K562 (cell line): ENCODE data around the gene PPFIBP2. TPM values are rescaled to one million over a fixed set of nuclear protein-coding genes. Genes with fewer than 3 reads are reported as not detected.

Source experiments
- EZH2 ChIP-seq: IDR thresholded peaks from 2 replicates; pipeline ENCODE4 v1.6.1; 2012; ENCODE audit warnings: low read depth, mild to moderate bottlenecking, inconsistent platforms, low read length, borderline replicate concordance
- L3MBTL2 ChIP-seq: fragments of 450-650 bp; IDR thresholded peaks from 2 replicates; pipeline ENCODE4 v1.6.1; 2016; ENCODE audit warnings: mild to moderate bottlenecking, moderate library complexity
- MCM3 ChIP-seq: fragments of 450-650 bp; IDR thresholded peaks from 2 replicates; pipeline ENCODE4 v1.6.1; 2016
- PRDM10 ChIP-seq: fragments of 450-650 bp; IDR thresholded peaks from 2 replicates; pipeline ENCODE4 v1.6.1; 2018; ENCODE audit not compliant: partially characterized antibody
- RFX1 ChIP-seq: fragments of 450-650 bp; IDR thresholded peaks from 2 replicates; pipeline ENCODE4 v1.6.1; 2016; ENCODE audit warnings: mild to moderate bottlenecking, moderate library complexity
- RNF219 ChIP-seq: fragments of 250-450 bp; sonication (Bioruptor Pico); IDR thresholded peaks from 2 replicates; pipeline ENCODE4 v1.5.0; 2022; ENCODE audit warnings: mild to moderate bottlenecking
- SMC3 ChIP-seq: conservative IDR thresholded peaks from 2 replicates; pipeline ENCODE4 v1.6.1; 2011; ENCODE audit warnings: low read depth, low read length, improper control_type of control experiment; ENCODE audit not compliant: insufficient read depth
- TCF7 ChIP-seq: sonication (generic); IDR thresholded peaks from 2 replicates; pipeline ENCODE4 v1.6.1; 2016; ENCODE audit warnings: antibody characterized with exemption, borderline replicate concordance
- TSC22D4 ChIP-seq: fragments of 450-650 bp; IDR thresholded peaks from 2 replicates; pipeline ENCODE4 v1.6.1; 2016; ENCODE audit warnings: missing genetic modification characterization, missing biosample characterization, control low read depth
- ZBTB33 ChIP-seq: sonication (generic); formaldehyde crosslinking; IDR thresholded peaks from 2 replicates; pipeline ENCODE4 v1.8.1; 2023; ENCODE audit warnings: mild to moderate bottlenecking, missing genetic modification reagents
- ZNF518B ChIP-seq: fragments of 250-450 bp; sonication (Bioruptor Pico); IDR thresholded peaks from 2 replicates; pipeline ENCODE4 v1.5.0; 2021; ENCODE audit warnings: mild to moderate bottlenecking, moderate library complexity
- polyA plus RNA-seq, 8 experiments: library from polyadenylated mRNA; depleted of rRNA in 4 of 8; stranded (reverse) in 5 of 8; unstranded in 3 of 8; fragments of >200 nt; fragmentation: Nextera tagmentation in 2 of 8; fragmentation: Illumina TruSeq in 1 of 8; extraction: Ambion mirVana in 2 of 8; extraction: Trizol in 1 of 8; gene quantifications; 2 replicates each; pipeline versions ENCODE4 v1.2.1 to v1.2.3, GENCODE V29; 2011 to 2014; ENCODE audit warnings: inconsistent platforms in 1 of 8, missing spikeins in 1 of 8
- total RNA-seq, 7 experiments: library from RNA; depleted of rRNA in 6 of 7; stranded (reverse); fragments of >200 nt in 6 of 7; fragmentation: Illumina TruSeq in 2 of 7; extraction: Trizol in 2 of 7; gene quantifications; 2 replicates each; pipeline versions ENCODE4 v1.2.1 to v1.2.3, GENCODE V29; 2011 to 2021; ENCODE audit warnings: low replicate concordance in 1 of 7

Gene PPFIBP2
- total and polyA plus RNA-seq, 9 of the 15 experiments (the other 6 are each of a cell fraction or from before 2014, with no cell fraction given) = 0.18 to 3.4 (median 1.2) TPM

GRCh38 chr11:7688238-7688826 lies 174.5 kb downstream of the PPFIBP2 start (continued):
- TF ChIP-seq ZBTB33 (no peak), L3MBTL2 (no peak), SMC3 (0 out of 2 replicates have a peak, but pooled peaks have one; percentile 16), RFX1 (no peak), RNF219 (CRISPR knock-in tag) (no peak), TSC22D4 (tag) (no peak), MCM3 (no peak), EZH2 (no peak), ZNF518B (no peak), TCF7 (no peak), PRDM10 (no peak)
